A172 (cell line): Measurements from ENCODE around the gene NXPE4. TPM values are rescaled to one million over a fixed set of nuclear protein-coding genes. Genes with fewer than 3 reads are reported as not detected.

Experiments used
- DNase-seq: peaks from one replicate; pipeline ENCODE4 v3.0.0-alpha.2; 2015; ENCODE audit warnings: low spot score
- total RNA-seq: library from RNA; depleted of rRNA; stranded (reverse); fragments of >200 nt; shearing (Covaris generic); gene quantifications from 2 replicates; pipeline ENCODE4 v1.2.3, GENCODE V29; 2014; rRNA removed

NXPE4 gene
- total RNA-seq, 1 experiment from 2014 or later = not detected

DNA sequence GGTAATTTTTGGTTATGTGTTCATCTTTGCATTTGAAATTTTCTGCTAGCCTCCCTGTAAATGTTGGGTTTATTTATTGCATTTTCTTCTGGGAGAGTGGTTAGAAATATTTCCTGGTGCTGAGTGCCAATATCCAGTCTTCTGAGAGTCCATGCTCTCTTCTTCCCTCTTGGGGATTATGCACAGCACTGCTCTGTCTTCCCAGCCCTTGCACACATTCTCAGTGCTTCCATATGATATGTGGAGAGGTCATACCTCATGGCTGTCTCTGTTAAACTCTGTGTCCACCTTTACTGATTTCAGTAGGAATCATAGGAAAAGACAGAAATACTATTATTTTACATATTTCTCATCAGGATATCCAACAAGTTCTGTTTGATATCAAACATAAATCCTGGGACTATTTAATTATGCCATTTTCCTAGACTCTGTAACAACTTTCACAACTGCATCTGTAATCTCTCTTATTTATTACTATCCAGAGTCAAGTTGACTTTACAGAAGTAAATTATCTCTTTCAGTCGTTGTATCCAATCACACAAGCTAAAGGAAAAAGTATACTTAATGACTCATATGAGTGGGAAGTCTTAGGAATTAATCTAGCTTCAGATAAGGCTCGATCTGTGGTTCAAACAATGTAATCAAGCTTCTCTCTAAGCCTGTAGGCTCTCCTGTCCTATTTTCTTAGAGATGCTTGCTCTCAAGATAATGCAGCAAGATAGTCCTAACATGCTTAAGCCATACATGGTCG, 33.2 kb downstream of the NXPE4 start:
- DNase-seq = peak; percentile 66

- peak; percentile 4 for DNase-seq
Observed at GRCh38 chr11:114559425-114560310, 35.9 kb downstream of the NXPE4 start, which contains the start of gene NXPE1. NXPE1 (minus strand) TSS chr11:114559881; CDS start chr11:114551201, 8,680 bp downstream.

- no peak for DNase-seq
Observed at GRCh38 chr11:114556135-114556534, 39.5 kb downstream of the NXPE4 start.

DNA sequence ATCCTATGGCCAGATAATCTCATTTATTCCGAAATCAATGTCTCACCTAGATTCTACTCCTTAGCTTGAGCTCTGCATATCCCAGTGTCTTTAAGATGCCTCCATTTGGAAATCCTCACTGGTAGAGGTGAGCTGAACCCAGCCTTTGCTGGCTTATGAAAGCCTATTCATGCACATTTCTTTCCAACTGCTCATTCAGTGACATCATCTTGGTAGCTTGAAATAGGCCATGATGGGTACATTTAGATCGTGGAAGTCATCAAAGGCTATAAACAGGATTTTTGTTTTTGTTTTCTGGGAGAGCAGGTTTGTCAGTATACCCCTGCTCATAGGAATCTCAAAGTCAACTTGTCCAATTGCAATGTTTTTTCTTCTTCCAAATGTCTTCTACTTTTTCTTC, 41.9 kb downstream of the NXPE4 start:
- DNase-seq = no peak

GRCh38 chr11:114551060-114551459, 44.5 kb downstream of the NXPE4 start:
- DNase-seq = no peak

- DNase-seq = no peak
Observed at GRCh38 chr11:114525682-114526081, 69.9 kb downstream of the NXPE4 start.

- DNase-seq = no peak
Observed at GRCh38 chr11:114524122-114524521, 71.5 kb downstream of the NXPE4 start.

- DNase-seq = no peak
Observed at GRCh38 chr11:114522818-114523217, 72.8 kb downstream of the NXPE4 start.

Other genes with a start within 250 kb of the NXPE4 start
- 4.1 and 4.6 TPM in 2 replicates for gene C11orf71, start 195.3 kb downstream of the NXPE4 start, total RNA-seq
- gene RBM7, start 195.1 kb downstream of the NXPE4 start, total RNA-seq = 39.3 and 52.8 TPM in 2 replicates
- 136 and 168 TPM in 2 replicates for gene REXO2, start 156.3 kb downstream of the NXPE4 start, total RNA-seq
- 0.05 TPM in 1 of 2 replicates, not detected in the other for gene NXPE1, start 35.9 kb downstream of the NXPE4 start, total RNA-seq
- not detected in 2 replicates for gene NXPE2, start 82.7 kb upstream of the NXPE4 start, total RNA-seq